Vagina (tissue), 2 donors: ENCODE results near the gene OR52A1. TPM values are rescaled to one million over a fixed set of nuclear protein-coding genes. Genes with fewer than 3 reads are reported as not detected.
A peak's percentile ranks its signal among the peaks of the same experiment; 100 is the strongest.

Experiments
- DNase-seq, 2 donors: peaks; one replicate each; pipeline ENCODE4 v3.0.0-alpha.2; 2017; ENCODE audit errors: extremely low spot score in 2 of 2
- H3K27ac ChIP-seq: fragments of 200-600 bp; sonication (generic); one replicate; pipeline ENCODE4 v1.5.1; 2019
- H3K27me3 ChIP-seq: fragments of 200-600 bp; sonication (generic); one replicate; pipeline ENCODE4 v1.5.1; 2019
- H3K36me3 ChIP-seq, 2 donors: fragments of 200-600 bp; sonication (generic); one replicate each; pipeline ENCODE4 v1.5.1; 2017 to 2019
- H3K4me1 ChIP-seq: fragments of 200-600 bp; sonication (generic); one replicate; pipeline ENCODE4 v1.5.1; 2019
- H3K4me3 ChIP-seq, 2 donors: fragments of 200-600 bp; sonication (generic); 1 replicate in 1 of 2; 2 replicates in 1 of 2; pipeline ENCODE4 v1.5.1; 2016 to 2019
- H3K9me3 ChIP-seq: fragments of 200-600 bp; sonication (generic); one replicate; pipeline ENCODE4 v1.5.1; 2019
- POLR2A ChIP-seq, 2 donors: fragments of 450-650 bp; IDR thresholded peaks; one replicate each; pipeline ENCODE4 v1.6.1; 2017; ENCODE audit warnings: antibody characterized with exemption in 2 of 2, mild to moderate bottlenecking in 2 of 2, moderate library complexity in 2 of 2
- POLR2AphosphoS5 ChIP-seq, 2 donors: sonication (generic); formaldehyde crosslinking; IDR thresholded peaks; one replicate each; pipeline ENCODE4 v1.9.0; 2017; ENCODE audit warnings: antibody characterized with exemption in 2 of 2, mild to moderate bottlenecking in 2 of 2, low read depth in 1 of 2; ENCODE audit not compliant: insufficient read depth in 1 of 2
- intact Hi-C: fragments of 100-400 bp; cut with DNase I; formaldehyde crosslinking; loops from one replicate; pipeline ENCODE4 v1.15.1; 2023
- total RNA-seq: library from RNA; depleted of rRNA; stranded (reverse); fragments of >200 nt; gene quantifications from one replicate; pipeline ENCODE4 v1.2.3, GENCODE V29; 2016
- TF ChIP-seq, protein P1 (sequence below), 3 experiments: fragments of 450-650 bp in 2 of 3; fragments of 200-600 bp in 1 of 3; sonication (generic) in 1 of 3; IDR thresholded peaks; one replicate each; pipeline ENCODE4 v1.5.1; 2017 to 2019; ENCODE audit warnings: antibody characterized with exemption in 3 of 3, mild to moderate bottlenecking in 2 of 3, moderate library complexity in 2 of 3

The OR52A1 gene
- total RNA-seq, 1 donor from 2014 or later, result not detected

GRCh38 chr11:5123802-5124521 is 30.6 kb downstream of the OR52A1 start:
- Histone ChIP-seq H3K4me3 (no peak overlapping the region), H3K36me3 (no peaks in the 10 kb centered on the region), H3K27ac (no peak overlapping the region), H3K27me3 (no peaks in the 10 kb centered on the region), H3K9me3 (no peaks in the 10 kb centered on the region), H3K4me1 (no peaks in the 10 kb centered on the region)
- intact Hi-C loops, result no loop called here
- DNase-seq, result no peak
- TF ChIP-seq POLR2AphosphoS5 (IDR thresholded peaks at IDR 0.05; ENCODE audit: insufficient read depth in 1 of 2, low read depth in 1 of 2) (no peak), POLR2A (IDR thresholded peaks at IDR 0.05) (no peak)
- TF ChIP-seq, protein P1, sequence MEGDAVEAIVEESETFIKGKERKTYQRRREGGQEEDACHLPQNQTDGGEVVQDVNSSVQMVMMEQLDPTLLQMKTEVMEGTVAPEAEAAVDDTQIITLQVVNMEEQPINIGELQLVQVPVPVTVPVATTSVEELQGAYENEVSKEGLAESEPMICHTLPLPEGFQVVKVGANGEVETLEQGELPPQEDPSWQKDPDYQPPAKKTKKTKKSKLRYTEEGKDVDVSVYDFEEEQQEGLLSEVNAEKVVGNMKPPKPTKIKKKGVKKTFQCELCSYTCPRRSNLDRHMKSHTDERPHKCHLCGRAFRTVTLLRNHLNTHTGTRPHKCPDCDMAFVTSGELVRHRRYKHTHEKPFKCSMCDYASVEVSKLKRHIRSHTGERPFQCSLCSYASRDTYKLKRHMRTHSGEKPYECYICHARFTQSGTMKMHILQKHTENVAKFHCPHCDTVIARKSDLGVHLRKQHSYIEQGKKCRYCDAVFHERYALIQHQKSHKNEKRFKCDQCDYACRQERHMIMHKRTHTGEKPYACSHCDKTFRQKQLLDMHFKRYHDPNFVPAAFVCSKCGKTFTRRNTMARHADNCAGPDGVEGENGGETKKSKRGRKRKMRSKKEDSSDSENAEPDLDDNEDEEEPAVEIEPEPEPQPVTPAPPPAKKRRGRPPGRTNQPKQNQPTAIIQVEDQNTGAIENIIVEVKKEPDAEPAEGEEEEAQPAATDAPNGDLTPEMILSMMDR (IDR thresholded peaks at IDR 0.05), result peak in 2 of 3 experiments; percentile 35 to 40

DNA sequence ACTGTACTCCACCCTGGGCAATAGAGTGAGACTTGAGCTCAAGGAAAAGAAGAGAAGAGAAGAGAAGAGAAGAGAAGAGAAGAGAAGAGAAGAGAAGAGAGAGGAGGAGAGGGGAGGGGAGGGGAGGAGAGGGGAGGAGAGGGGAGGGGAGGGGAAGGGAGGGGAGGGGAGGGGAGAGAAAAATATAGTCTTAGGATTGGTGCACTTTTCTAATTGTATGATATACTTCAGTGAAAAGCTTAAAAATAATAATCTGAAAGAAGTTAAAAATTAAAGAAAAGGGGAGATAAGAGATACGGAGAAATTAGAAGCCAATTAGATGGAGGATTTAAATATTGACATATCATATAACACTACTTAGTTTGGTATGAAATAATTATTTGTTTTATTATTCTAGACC is 35.7 kb downstream of the OR52A1 start:
- TF ChIP-seq POLR2A (IDR thresholded peaks at IDR 0.05) (no peak), POLR2AphosphoS5 (IDR thresholded peaks at IDR 0.05; ENCODE audit: insufficient read depth in 1 of 2, low read depth in 1 of 2) (no peak)
- TF ChIP-seq, protein P1 (IDR thresholded peaks at IDR 0.05), result no peak
- intact Hi-C loops, result no loop called here
- no peaks in the 10 kb centered on the region for H3K9me3 ChIP-seq
- H3K27me3 ChIP-seq, result no peaks in the 10 kb centered on the region
- no peaks in the 10 kb centered on the region for H3K36me3 ChIP-seq
- H3K4me3 ChIP-seq, result no peak overlapping the region
- no peaks in the 10 kb centered on the region for H3K4me1 ChIP-seq
- no peak overlapping the region for H3K27ac ChIP-seq
- DNase-seq, result no peak

- Histone ChIP-seq H3K4me1 (no peaks in the 10 kb centered on the region), H3K36me3 (no peaks in the 10 kb centered on the region), H3K27me3 (no peaks in the 10 kb centered on the region), H3K4me3 (no peak overlapping the region), H3K9me3 (no peaks in the 10 kb centered on the region), H3K27ac (no peak overlapping the region)
- no peak for DNase-seq
- intact Hi-C loops, result no loop called here
- TF ChIP-seq, protein P1 (IDR thresholded peaks at IDR 0.05), result no peak
- TF ChIP-seq POLR2A (IDR thresholded peaks at IDR 0.05) (no peak), POLR2AphosphoS5 (IDR thresholded peaks at IDR 0.05; ENCODE audit: insufficient read depth in 1 of 2, low read depth in 1 of 2) (no peak)
Observed at GRCh38 chr11:5117588-5117987, 37.0 kb downstream of the OR52A1 start.

GRCh38 chr11:5115339-5115738 is 39.2 kb downstream of the OR52A1 start:
- Histone ChIP-seq H3K4me1 (no peaks in the 10 kb centered on the region), H3K9me3 (no peaks in the 10 kb centered on the region), H3K27ac (no peak overlapping the region), H3K27me3 (no peaks in the 10 kb centered on the region), H3K4me3 (no peak overlapping the region), H3K36me3 (no peaks in the 10 kb centered on the region)
- intact Hi-C loops, result no loop called here
- DNase-seq, result no peak
- TF ChIP-seq, protein P1 (IDR thresholded peaks at IDR 0.05), result no peak
- no peak for TF ChIP-seq POLR2A (IDR thresholded peaks at IDR 0.05)
- TF ChIP-seq POLR2AphosphoS5 (IDR thresholded peaks at IDR 0.05; ENCODE audit: insufficient read depth in 1 of 2, low read depth in 1 of 2), result no peak

DNA sequence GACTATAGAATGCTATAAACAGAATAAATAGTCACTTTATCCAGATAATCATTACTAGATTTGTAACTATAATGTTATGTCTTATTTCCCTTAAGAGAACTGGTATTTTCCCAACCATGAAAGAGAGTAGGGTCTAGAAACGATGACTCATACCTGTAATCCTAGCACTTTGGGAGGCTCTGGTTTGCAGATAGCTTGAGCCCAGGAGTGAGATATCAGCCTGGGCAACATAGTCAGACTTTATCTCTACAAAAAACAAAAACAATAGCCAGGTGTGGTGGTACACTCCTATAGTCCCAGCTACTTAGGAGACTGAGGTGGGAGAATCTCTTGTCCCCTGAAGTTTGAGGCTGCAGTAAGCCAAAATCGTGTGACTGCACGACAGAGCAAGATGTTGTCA is 47.3 kb downstream of the OR52A1 start:
- TF ChIP-seq POLR2AphosphoS5 (IDR thresholded peaks at IDR 0.05; ENCODE audit: insufficient read depth in 1 of 2, low read depth in 1 of 2) (no peak), POLR2A (IDR thresholded peaks at IDR 0.05) (no peak)
- TF ChIP-seq, protein P1 (IDR thresholded peaks at IDR 0.05), result no peak
- intact Hi-C loops, result no loop called here
- DNase-seq, result no peak

More for the DNA sequence above, 47.3 kb downstream of the OR52A1 start:
- Histone ChIP-seq H3K27me3 (no peaks in the 10 kb centered on the region), H3K4me1 (no peaks in the 10 kb centered on the region), H3K9me3 (no peaks in the 10 kb centered on the region), H3K36me3 (no peaks in the 10 kb centered on the region), H3K27ac (no peak overlapping the region), H3K4me3 (no peak overlapping the region)
